ENCODE data around the gene HS3ST5. TPM values are rescaled to one million over a fixed set of nuclear protein-coding genes. Genes with fewer than 3 reads are reported as not detected.

The HS3ST5 gene
- total RNA-seq, 2 donors from 2014 or later: 0.31 to 2.0 TPM

- 88 to 100% methylated on average over 2 of the region's 2 CpGs for WGBS, 2 experiments (ENCODE audit: insufficient coverage in 1 of 2, insufficient read length in 1 of 2)
- no peak overlapping the region for H3K27ac ChIP-seq (ENCODE audit: low read depth, low read length)
These were observed 114.1 kb downstream of the HS3ST5 start for GRCh38 chr6:114228675-114229074.

DNA sequence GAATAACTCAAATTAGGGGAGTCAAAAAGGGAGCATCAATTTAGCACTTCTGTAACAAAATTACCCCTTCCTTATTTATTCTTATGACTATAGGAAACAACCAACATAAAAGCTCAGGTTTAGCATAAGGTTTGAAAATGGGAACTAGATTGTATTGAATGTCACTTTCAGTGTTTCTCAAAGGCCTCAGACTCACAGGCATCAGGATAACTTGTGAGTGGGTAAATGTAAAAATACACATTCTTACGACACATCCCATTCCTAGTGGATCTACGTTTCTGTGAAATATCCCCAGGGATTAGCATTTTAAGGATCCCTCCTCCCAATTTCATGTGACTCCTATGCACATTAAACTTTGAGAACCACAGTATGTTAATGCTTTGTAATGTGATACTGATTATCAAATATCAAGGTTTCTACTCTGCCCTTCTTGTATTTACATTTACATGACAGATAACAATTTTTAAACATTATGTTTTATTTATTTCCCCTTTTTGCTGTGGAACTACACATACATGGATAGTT lies 114.8 kb downstream of the HS3ST5 start:
- H3K4me1 ChIP-seq (ENCODE audit: control insufficient read depth, insufficient read depth, low read length): no peaks in the 10 kb centered on the region
- H3K4me3 ChIP-seq (ENCODE audit: low read length): no peak overlapping the region
- H3K27me3 Mint-ChIP-seq (ENCODE audit: insufficient read depth): no peaks in the 10 kb centered on the region
- no peak overlapping the region for H3K27ac ChIP-seq (ENCODE audit: low read depth, low read length)
- H3K9me3 ChIP-seq (ENCODE audit: control insufficient read depth, low read length): peaks cover 8% of the 10 kb centered on the region
- no peaks in the 10 kb centered on the region for H3K27me3 ChIP-seq (ENCODE audit: control insufficient read depth, insufficient read depth, low read length, poor library complexity, severe bottlenecking)
- H3K36me3 Mint-ChIP-seq (ENCODE audit: low read depth): no peaks in the 10 kb centered on the region
- H3K9ac ChIP-seq (ENCODE audit: extremely low read depth, low read length, poor library complexity, severe bottlenecking): no peak overlapping the region
- DNase-seq: no peak
- H3K27ac Mint-ChIP-seq: no peak overlapping the region
- no peak overlapping the region for H3K4me3 Mint-ChIP-seq
- peaks cover 6% of the 10 kb centered on the region for H3K9me3 Mint-ChIP-seq
- 89 to 90% methylated on average over 2 of the region's 2 CpGs for WGBS, 2 experiments (ENCODE audit: insufficient coverage in 1 of 2, insufficient read length in 1 of 2)
- no peak for TF ChIP-seq CTCF (conservative IDR thresholded peaks at IDR 0.05)
- no peaks in the 10 kb centered on the region for H3K36me3 ChIP-seq (ENCODE audit: control insufficient read depth, insufficient read depth, low read length)
- no peaks in the 10 kb centered on the region for H3K4me1 Mint-ChIP-seq

More at GRCh38 chr6:114228675-114229074, 114.1 kb downstream of the HS3ST5 start:
- Histone ChIP-seq H3K36me3 (ENCODE audit: control insufficient read depth, insufficient read depth, low read length) (no peaks in the 10 kb centered on the region), H3K4me3 (ENCODE audit: low read length) (no peak overlapping the region), H3K9me3 (ENCODE audit: control insufficient read depth, low read length) (peaks cover 8% of the 10 kb centered on the region), H3K9ac (ENCODE audit: extremely low read depth, low read length, poor library complexity, severe bottlenecking) (no peak overlapping the region), H3K27me3 (ENCODE audit: control insufficient read depth, insufficient read depth, low read length, poor library complexity, severe bottlenecking) (no peaks in the 10 kb centered on the region), H3K4me1 (ENCODE audit: control insufficient read depth, insufficient read depth, low read length) (no peaks in the 10 kb centered on the region)
- Mint-ChIP-seq H3K4me3 (no peak overlapping the region), H3K27ac (no peak overlapping the region), H3K9me3 (peaks cover 6% of the 10 kb centered on the region), H3K27me3 (ENCODE audit: insufficient read depth) (no peaks in the 10 kb centered on the region), H3K4me1 (peaks cover under 1% of the 10 kb centered on the region), H3K36me3 (ENCODE audit: low read depth) (no peaks in the 10 kb centered on the region)
- TF ChIP-seq CTCF (conservative IDR thresholded peaks at IDR 0.05): no peak
- DNase-seq: no peak

- Mint-ChIP-seq H3K9me3 (no peaks in the 10 kb centered on the region), H3K27ac (no peak overlapping the region), H3K4me3 (no peak overlapping the region), H3K36me3 (ENCODE audit: low read depth) (no peaks in the 10 kb centered on the region), H3K27me3 (ENCODE audit: insufficient read depth) (no peaks in the 10 kb centered on the region), H3K4me1 (no peaks in the 10 kb centered on the region)
- WGBS, 2 experiments (ENCODE audit: insufficient coverage in 1 of 2, insufficient read length in 1 of 2): 93% methylated on average over 2 of the region's 2 CpGs; no CpG with 5 or more reads in 1 of the 2 experiments
- Histone ChIP-seq H3K9ac (ENCODE audit: extremely low read depth, low read length, poor library complexity, severe bottlenecking) (no peak overlapping the region), H3K4me3 (ENCODE audit: low read length) (no peak overlapping the region), H3K27me3 (ENCODE audit: control insufficient read depth, insufficient read depth, low read length, poor library complexity, severe bottlenecking) (no peaks in the 10 kb centered on the region), H3K27ac (ENCODE audit: low read depth, low read length) (no peak overlapping the region), H3K36me3 (ENCODE audit: control insufficient read depth, insufficient read depth, low read length) (no peaks in the 10 kb centered on the region), H3K4me1 (ENCODE audit: control insufficient read depth, insufficient read depth, low read length) (no peaks in the 10 kb centered on the region), H3K9me3 (ENCODE audit: control insufficient read depth, low read length) (no peaks in the 10 kb centered on the region)
- no peak for DNase-seq
- TF ChIP-seq CTCF (conservative IDR thresholded peaks at IDR 0.05): no peak
These were observed 122.6 kb downstream of the HS3ST5 start for GRCh38 chr6:114220241-114220640.

All from endodermal cell (in vitro differentiated cells).